ACC112 (cell line): ENCODE data around the gene USP37.
"Not testable (repeated sequence)": the region's sequence is repeated elsewhere in the genome, so short reads cannot be mapped to it uniquely, and the experiment has no call there.

Experiments
- H2AFZ ChIP-seq: fragments of 200-600 bp; sonication (generic); one replicate; pipeline ENCODE4 v1.6.0; 2017; ENCODE audit warnings: antibody characterized with exemption, low read length; ENCODE audit not compliant: unreplicated experiment
- H3K27ac ChIP-seq: fragments of 200-600 bp; sonication (generic); 2 replicates; pipeline ENCODE4 v1.5.1; 2014; ENCODE audit warnings: low read depth, mild to moderate bottlenecking, antibody characterized with exemption, low read length, moderate library complexity
- H3K27me3 ChIP-seq: fragments of 200-600 bp; sonication (generic); 2 replicates; pipeline ENCODE4 v1.6.1; 2014; ENCODE audit warnings: mild to moderate bottlenecking, antibody characterized with exemption, low read length, moderate library complexity, mixed read lengths; ENCODE audit not compliant: insufficient read depth
- H3K36me3 ChIP-seq: fragments of 200-600 bp; sonication (generic); 2 replicates; pipeline ENCODE4 v1.6.1; 2016; ENCODE audit warnings: mild to moderate bottlenecking, antibody characterized with exemption, low read length, moderate library complexity, mixed read lengths; ENCODE audit not compliant: insufficient read depth
- H3K4me1 ChIP-seq: fragments of 200-600 bp; sonication (generic); one replicate; pipeline ENCODE4 v1.6.1; 2016; ENCODE audit warnings: low read length, mixed read lengths; ENCODE audit not compliant: insufficient read depth, unreplicated experiment, control insufficient read depth
- H3K4me3 ChIP-seq: fragments of 200-600 bp; sonication (generic); 2 replicates; pipeline ENCODE4 v1.5.1; 2014; ENCODE audit warnings: mild to moderate bottlenecking, low read depth, low read length
- H3K79me2 ChIP-seq: fragments of 200-600 bp; sonication (generic); one replicate; pipeline ENCODE4 v1.6.0; 2016; ENCODE audit warnings: low read length; ENCODE audit not compliant: control insufficient read depth, unreplicated experiment, insufficient read depth

The USP37 gene

GRCh38 chr2:218555527-218555926, 12.6 kb downstream of the USP37 start:
- Histone ChIP-seq H3K4me3 (no peak overlapping the region), H3K27ac (no peak overlapping the region), H3K27me3 (no peaks in the 10 kb centered on the region), H3K4me1 (no peaks in the 10 kb centered on the region), H3K36me3 (peaks cover 45% of the 10 kb centered on the region), H3K79me2 (no peaks in the 10 kb centered on the region), H2AFZ (no peak overlapping the region)

DNA sequence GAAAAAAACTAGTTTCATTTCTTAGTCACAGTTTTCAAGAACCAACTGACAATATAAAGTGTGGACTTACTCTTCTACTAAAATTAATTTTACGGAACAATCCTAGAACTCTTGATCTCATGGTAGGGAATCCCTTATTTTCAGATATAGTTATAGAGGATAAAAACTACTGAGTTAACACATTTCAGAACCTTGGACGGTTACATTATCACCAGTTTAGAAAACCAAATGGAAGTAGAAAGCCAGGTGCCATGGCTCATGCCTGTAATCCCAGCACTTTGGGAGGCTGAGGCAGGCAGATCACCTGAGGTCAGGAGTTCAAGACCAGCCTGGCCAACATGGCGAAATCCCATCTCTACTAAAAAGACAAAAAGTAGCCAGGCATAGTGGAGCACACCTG, 13.9 kb downstream of the USP37 start:
- not testable (repeated sequence) for H2AFZ ChIP-seq, H3K79me2 ChIP-seq, H3K27me3 ChIP-seq, H3K4me1 ChIP-seq, H3K4me3 ChIP-seq, H3K27ac ChIP-seq
- peaks cover 42% of the 10 kb centered on the region for H3K36me3 ChIP-seq

- no peak overlapping the region for H3K27ac ChIP-seq
- no peak overlapping the region for H2AFZ ChIP-seq
- no peaks in the 10 kb centered on the region for H3K4me1 ChIP-seq
- H3K4me3 ChIP-seq = no peak overlapping the region
- H3K36me3 ChIP-seq = peaks cover 43% of the 10 kb centered on the region
- H3K27me3 ChIP-seq = no peaks in the 10 kb centered on the region
- no peaks in the 10 kb centered on the region for H3K79me2 ChIP-seq
Observed at GRCh38 chr2:218547978-218548377, 20.2 kb downstream of the USP37 start.

DNA sequence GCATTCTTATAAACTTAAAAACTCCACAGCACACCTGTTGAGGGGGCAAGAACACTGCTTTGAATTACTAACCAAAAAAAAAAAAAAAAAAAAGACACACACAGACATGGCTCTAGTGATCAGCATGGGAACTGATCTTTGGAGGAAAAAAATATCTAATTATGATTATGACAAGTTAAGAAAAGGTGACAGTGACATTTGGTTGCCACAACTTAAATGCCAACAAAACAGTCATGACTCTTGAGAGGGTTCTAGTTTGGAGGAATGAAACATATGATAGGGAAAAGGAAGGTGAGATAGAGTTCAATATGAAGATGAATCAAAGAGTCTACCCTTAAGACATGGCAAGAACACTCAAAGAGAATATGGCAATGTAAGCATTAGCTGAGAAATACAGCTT, 20.6 kb downstream of the USP37 start:
- Histone ChIP-seq H3K4me3 (no peak overlapping the region), H2AFZ (no peak overlapping the region), H3K79me2 (no peaks in the 10 kb centered on the region), H3K27ac (no peak overlapping the region), H3K4me1 (no peaks in the 10 kb centered on the region), H3K36me3 (peaks cover 44% of the 10 kb centered on the region), H3K27me3 (no peaks in the 10 kb centered on the region)

GRCh38 chr2:218546012-218546411, 22.1 kb downstream of the USP37 start:
- H3K36me3 ChIP-seq = peaks cover 55% of the 10 kb centered on the region
- H3K4me3 ChIP-seq = no peak overlapping the region
- H3K27ac ChIP-seq = no peak overlapping the region
- H3K79me2 ChIP-seq = no peaks in the 10 kb centered on the region
- H3K4me1 ChIP-seq = no peaks in the 10 kb centered on the region
- no peak overlapping the region for H2AFZ ChIP-seq
- H3K27me3 ChIP-seq = no peaks in the 10 kb centered on the region

DNA sequence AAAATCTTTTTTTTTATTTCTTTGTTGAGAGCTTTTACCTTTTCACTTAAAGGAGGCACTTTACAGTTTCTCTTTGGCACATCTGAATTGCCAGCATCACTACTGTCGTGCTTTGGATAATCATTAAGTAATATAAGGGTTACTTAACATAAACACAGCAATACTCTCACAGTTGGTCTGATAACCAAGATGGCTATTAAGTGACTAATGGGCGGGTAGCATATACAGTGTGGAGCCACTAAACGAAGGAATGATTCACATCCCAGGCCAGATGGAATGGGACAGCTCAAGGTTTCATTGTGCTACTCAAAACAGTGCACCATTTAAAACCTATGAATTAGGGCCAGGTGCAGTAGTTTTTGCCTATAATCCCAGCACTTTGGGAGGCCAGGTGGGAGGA, 28.1 kb downstream of the USP37 start:
- H3K4me3 ChIP-seq = no peak overlapping the region
- no peaks in the 10 kb centered on the region for H3K79me2 ChIP-seq
- no peak overlapping the region for H2AFZ ChIP-seq
- no peaks in the 10 kb centered on the region for H3K4me1 ChIP-seq
- peaks cover 48% of the 10 kb centered on the region for H3K36me3 ChIP-seq
- no peak overlapping the region for H3K27ac ChIP-seq
- H3K27me3 ChIP-seq = no peaks in the 10 kb centered on the region

- H3K27ac ChIP-seq = no peak overlapping the region
- H3K27me3 ChIP-seq = no peaks in the 10 kb centered on the region
- H2AFZ ChIP-seq = no peak overlapping the region
- H3K4me3 ChIP-seq = no peak overlapping the region
- peaks cover 47% of the 10 kb centered on the region for H3K36me3 ChIP-seq
- no peaks in the 10 kb centered on the region for H3K79me2 ChIP-seq
- H3K4me1 ChIP-seq = no peaks in the 10 kb centered on the region
Observed at GRCh38 chr2:218536804-218537494, 31.2 kb downstream of the USP37 start.

- Histone ChIP-seq H3K36me3 (peaks cover 63% of the 10 kb centered on the region), H3K27me3 (no peaks in the 10 kb centered on the region)
Observed at GRCh38 chr2:218529990-218530389, 38.2 kb downstream of the USP37 start.

DNA sequence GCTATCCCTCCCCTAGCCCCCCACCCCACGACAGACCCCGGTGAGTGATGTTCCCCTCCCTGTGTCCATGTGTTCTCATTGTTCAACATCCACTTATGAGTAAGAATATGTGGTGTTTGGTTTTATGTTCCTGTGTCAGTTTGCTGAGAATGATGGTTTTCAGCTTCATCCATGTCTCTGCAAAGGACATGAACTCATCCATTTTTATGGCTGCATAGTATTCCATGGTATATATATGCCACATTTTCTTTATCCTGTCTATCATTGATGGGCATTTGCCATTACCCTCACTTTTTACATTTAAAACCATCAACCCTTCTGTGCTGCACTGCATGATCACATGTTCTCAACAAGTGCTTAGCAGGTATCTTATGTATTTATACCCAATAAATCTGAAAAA, 39.7 kb downstream of the USP37 start:
- H3K4me3 ChIP-seq, H3K27ac ChIP-seq, H3K27me3 ChIP-seq, H3K79me2 ChIP-seq, H2AFZ ChIP-seq, H3K4me1 ChIP-seq: not testable (repeated sequence)
- peaks cover 70% of the 10 kb centered on the region for H3K36me3 ChIP-seq

More at GRCh38 chr2:218529990-218530389, 38.2 kb downstream of the USP37 start:
- Histone ChIP-seq H3K79me2 (no peaks in the 10 kb centered on the region), H2AFZ (no peak overlapping the region), H3K27ac (no peak overlapping the region), H3K4me1 (no peaks in the 10 kb centered on the region), H3K4me3 (no peak overlapping the region)

DNA sequence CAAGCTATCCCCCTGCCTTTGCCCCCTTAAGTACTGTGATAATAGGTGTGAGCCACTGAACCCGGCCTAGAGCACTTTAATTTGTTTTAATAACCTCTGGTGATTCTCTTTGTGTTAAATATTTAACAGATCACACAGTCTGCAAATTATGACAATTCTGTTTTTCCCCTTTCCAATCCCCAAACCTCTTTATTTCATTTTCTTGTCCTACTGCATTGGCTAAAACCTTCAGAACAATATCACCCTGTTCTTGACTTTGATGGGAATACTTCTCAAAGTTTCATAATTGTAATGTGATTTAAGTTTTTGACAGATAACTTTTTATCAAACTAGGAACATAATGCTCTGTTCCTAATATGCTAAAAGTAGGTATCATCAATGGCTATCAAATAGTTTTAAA, 44.5 kb downstream of the USP37 start:
- no peak overlapping the region for H3K27ac ChIP-seq

GRCh38 chr2:218518876-218519275, 49.3 kb downstream of the USP37 start:
- H3K27ac ChIP-seq = no peak overlapping the region
- no peak overlapping the region for H2AFZ ChIP-seq

More for the DNA sequence above, 44.5 kb downstream of the USP37 start:
- Histone ChIP-seq H3K79me2 (no peaks in the 10 kb centered on the region), H3K27me3 (no peaks in the 10 kb centered on the region), H2AFZ (no peak overlapping the region), H3K4me3 (no peak overlapping the region), H3K36me3 (peaks cover 39% of the 10 kb centered on the region), H3K4me1 (no peaks in the 10 kb centered on the region)

More at GRCh38 chr2:218518876-218519275, 49.3 kb downstream of the USP37 start:
- H3K79me2 ChIP-seq = no peaks in the 10 kb centered on the region
- no peaks in the 10 kb centered on the region for H3K4me1 ChIP-seq
- H3K36me3 ChIP-seq = peaks cover 7% of the 10 kb centered on the region; the same call in 1 of the 2 replicates
- no peaks in the 10 kb centered on the region for H3K27me3 ChIP-seq
- H3K4me3 ChIP-seq = no peak overlapping the region
